Endothelial cell of hepatic sinusoid (primary cell): ENCODE results near the gene ARID4B.
"Not testable (repeated sequence)": the region's sequence is repeated elsewhere in the genome, so short reads cannot be mapped to it uniquely, and the experiment has no call there.

Experiments
- in situ Hi-C: cut with HindIII; loops from 2 replicates; pipeline ENCODE4 v1.10.0; 2017; ENCODE audit warnings: low sequenced_read_pairs

Gene ARID4B

DNA sequence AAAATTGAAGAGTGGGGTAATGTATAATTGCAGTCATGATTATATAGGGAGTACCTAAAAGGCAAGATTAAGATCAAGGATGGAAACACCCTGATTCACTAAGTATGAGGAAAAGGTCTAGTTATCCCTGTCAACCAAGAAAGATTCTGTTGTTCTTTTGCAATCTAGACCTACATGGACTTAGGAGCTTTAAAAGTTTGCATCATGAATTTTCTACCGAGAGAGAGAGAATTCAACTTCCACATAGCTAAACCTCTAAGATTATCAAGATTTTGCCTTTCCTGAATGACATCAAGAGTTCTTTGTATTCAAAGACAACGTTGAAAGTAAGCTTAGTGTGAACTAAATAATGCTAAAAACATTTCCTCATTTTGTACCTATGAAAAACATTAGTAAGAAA lies 88.1 kb downstream of the ARID4B start:
- in situ Hi-C loops: no loop called here

- in situ Hi-C loops: no loop called here
Measured at GRCh38 chr1:235238558-235238957, 89.4 kb downstream of the ARID4B start.

DNA sequence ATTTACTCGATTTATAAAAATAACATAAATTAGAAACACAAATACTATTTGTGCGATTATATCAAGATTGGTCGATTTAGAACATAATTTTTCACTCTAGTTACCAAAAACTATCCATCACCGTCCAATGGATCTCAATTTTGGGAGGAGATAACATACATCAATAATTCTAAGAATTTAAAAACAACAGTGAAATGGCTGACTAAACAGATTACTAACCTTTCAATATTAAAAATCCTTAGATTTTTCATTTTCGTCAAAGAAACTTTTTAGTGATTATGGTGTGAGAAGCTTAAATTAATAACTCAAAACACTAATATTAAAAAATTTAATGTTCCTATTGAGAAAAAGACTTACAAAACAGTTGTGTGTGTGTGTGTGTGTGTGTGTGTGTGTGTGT lies 91.9 kb downstream of the ARID4B start:
- in situ Hi-C loops: no loop called here

- in situ Hi-C loops: loop anchor here (5.0 kb wide), 3 partner anchors 37 to 77 kb away; no protein-coding TSS in a partner anchor
Measured at GRCh38 chr1:235229868-235230267, 98.1 kb downstream of the ARID4B start.

- in situ Hi-C loops: loop anchor here (5.0 kb wide), 3 partner anchors 40 to 80 kb away; no protein-coding TSS in a partner anchor
Measured at GRCh38 chr1:235227414-235227813, 100.6 kb downstream of the ARID4B start.

GRCh38 chr1:235226933-235227332 lies 101.0 kb downstream of the ARID4B start:
- in situ Hi-C loops: loop anchor here (5.0 kb wide), 3 partner anchors 40 to 80 kb away; no protein-coding TSS in a partner anchor

GRCh38 chr1:235225299-235225698 lies 102.7 kb downstream of the ARID4B start:
- in situ Hi-C loops: loop anchor here (5.0 kb wide), 3 partner anchors 42 to 82 kb away; no protein-coding TSS in a partner anchor

GRCh38 chr1:235221653-235222375 lies 106.2 kb downstream of the ARID4B start:
- in situ Hi-C loops: no loop called here

GRCh38 chr1:235215453-235215852 lies 112.5 kb downstream of the ARID4B start:
- in situ Hi-C loops: no loop called here

GRCh38 chr1:235214962-235215361 lies 113.0 kb downstream of the ARID4B start:
- in situ Hi-C loops: not testable (repeated sequence)

DNA sequence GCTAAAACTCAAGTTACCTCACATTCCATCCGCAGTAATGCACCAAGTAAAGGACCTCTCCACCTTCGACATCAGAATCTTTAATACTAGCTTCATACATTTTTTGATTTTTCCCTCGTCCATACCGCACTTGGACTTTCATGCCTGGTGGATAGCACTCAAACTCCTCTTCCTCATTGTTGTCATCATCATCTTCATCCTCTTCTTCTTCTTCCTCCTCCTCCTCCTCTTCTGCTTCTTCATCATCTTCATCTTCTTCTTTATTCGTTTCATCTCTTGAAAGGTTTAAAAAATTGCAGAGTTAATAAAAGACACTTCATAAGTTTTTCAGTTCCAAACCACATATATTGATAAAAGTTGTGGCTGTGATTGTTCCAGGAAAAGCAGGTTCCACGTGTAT lies 114.2 kb downstream of the ARID4B start:
- in situ Hi-C loops: no loop called here

GRCh38 chr1:235211517-235211916 lies 116.5 kb downstream of the ARID4B start:
- in situ Hi-C loops: no loop called here

- in situ Hi-C loops: no loop called here
Measured at GRCh38 chr1:235207209-235207565, 120.8 kb downstream of the ARID4B start.

DNA sequence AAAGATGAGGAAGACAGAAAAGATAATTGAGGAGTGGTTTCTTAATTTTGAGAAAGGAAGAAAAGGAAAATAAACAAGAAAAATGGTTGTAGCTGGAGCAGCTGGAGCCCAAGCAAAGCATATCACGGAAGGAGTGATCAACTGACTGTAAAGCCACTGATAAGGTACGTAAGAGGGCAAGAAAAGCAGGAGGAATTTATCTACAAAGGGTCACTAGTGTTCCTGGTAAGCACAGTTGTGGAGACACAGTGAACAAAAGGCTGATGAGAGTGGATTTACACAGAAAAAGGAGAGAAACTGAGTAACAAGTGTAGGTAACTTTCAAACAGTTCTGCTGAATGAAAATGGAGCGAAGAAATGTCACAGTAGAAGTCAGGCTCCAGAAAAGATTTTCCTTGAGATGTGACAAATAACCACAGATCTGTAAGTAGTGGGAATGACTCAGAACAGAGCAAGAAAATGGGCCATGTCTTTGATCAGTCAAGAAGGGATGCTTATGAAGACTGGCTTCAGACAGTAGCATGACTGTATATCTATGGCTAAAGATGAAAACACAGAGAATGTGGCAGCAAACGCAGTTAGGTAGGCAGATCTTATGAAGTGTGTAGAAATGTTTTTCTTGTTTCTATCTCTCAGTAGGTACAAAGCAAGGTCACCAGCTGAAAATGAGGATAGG lies 121.3 kb downstream of the ARID4B start:
- in situ Hi-C loops: no loop called here

GRCh38 chr1:235205687-235206086 lies 122.3 kb downstream of the ARID4B start:
- in situ Hi-C loops: no loop called here

DNA sequence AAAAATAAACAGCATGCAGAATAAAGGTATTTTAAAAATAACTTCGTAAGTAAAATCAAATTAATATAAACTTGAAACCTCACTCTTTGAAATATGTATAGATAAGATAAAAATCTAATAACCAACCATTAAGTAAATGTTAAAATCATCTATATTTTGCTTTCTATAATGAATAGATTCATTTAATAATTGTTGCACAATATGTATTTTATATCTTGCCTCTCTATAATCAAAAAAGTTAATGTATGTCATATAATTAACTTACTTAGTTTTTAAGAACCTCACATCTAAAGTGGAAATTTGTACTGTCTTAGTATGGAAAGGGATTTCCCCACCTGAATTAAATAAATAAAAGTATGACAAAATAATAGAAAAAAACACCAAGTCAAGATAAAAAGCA lies 124.6 kb downstream of the ARID4B start:
- in situ Hi-C loops: no loop called here

GRCh38 chr1:235202447-235202846 lies 125.5 kb downstream of the ARID4B start:
- in situ Hi-C loops: not testable (repeated sequence)

- in situ Hi-C loops: no loop called here
Measured at GRCh38 chr1:235199441-235199840, 128.5 kb downstream of the ARID4B start.

DNA sequence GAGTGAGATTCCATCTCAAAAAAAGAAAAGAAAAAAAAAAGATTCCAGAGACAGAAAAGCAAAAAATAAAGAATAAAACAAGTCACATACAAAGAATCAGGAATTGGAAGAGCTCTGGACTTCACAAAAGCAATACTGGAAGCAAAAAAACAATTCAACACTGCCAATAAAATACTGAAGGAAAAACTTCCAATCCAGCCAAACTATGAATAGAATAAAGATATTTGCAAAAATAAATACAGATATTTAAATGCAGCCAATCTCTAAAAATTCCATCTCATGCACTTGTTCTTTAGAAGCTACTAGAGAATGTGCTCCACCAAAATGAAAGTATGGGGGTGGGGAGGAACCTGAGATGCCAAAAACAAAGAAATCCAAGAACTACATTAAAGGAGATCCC lies 137.5 kb downstream of the ARID4B start:
- in situ Hi-C loops: no loop called here

DNA sequence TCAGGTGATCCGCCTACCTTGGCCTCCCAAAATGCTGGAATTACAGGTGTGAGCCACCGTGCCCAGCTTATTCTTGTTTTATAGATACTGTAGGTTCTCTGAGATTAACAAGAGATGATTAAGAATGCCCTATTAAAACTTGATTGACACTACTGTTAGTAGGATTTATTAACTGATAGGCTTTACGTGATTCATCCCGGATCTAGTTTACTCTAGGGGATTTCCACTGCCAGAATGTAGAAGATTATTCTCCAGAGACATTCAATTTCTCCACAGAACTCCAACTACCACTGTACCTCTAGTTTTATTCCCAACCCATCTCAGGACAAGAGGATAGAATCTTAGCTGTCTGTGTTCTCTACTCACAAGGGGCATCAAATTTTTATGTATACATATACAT lies 140.7 kb downstream of the ARID4B start:
- in situ Hi-C loops: no loop called here

DNA sequence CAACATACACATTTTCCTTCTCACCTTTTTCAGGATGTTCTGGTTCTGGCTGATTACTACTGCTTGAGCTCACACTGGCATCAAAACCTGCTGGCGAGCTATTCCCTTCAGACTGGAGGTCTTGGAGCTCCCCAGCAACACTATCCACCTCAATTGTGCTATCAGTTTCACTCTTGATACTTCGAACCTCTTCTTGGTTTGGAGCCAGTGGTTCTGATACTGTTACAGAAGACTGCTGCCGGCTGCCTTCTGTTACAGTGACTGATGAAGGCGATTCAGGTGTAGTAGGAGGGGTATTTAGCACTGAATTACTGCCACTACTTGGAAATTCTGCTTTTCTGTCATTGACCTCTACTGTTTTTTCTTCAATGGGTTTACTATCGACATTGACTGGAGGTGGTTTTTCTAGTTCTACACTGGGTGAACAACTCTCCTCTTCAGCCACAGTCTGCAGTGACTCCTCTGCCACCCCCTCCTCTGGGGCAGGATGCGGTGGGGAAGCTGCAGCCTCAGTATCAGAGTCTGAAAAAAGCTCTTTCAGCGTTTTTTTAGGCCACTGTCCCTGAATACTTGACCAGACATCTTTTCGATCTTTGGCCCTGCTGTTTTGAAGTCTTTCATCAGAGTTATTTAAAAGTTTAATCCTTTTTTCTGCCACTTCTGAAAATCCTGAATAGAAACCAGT lies 146.3 kb downstream of the ARID4B start:
- in situ Hi-C loops: loop anchor here (5.0 kb wide), 1 partner anchor 46 kb away; no protein-coding TSS in a partner anchor
